Vagina (tissue), 2 donors: Measurements from ENCODE around the gene DNASE1L3. TPM values are rescaled to one million over a fixed set of nuclear protein-coding genes. Genes with fewer than 3 reads are reported as not detected.
"Not testable (repeated sequence)": the region's sequence is repeated elsewhere in the genome, so short reads cannot be mapped to it uniquely, and the experiment has no call there.

Experiments
- DNase-seq, 2 donors: peaks; one replicate each; pipeline ENCODE4 v3.0.0-alpha.2; 2017; ENCODE audit errors: extremely low spot score in 2 of 2
- H3K27ac ChIP-seq: fragments of 200-600 bp; sonication (generic); one replicate; pipeline ENCODE4 v1.5.1; 2019
- H3K27me3 ChIP-seq: fragments of 200-600 bp; sonication (generic); one replicate; pipeline ENCODE4 v1.5.1; 2019
- H3K36me3 ChIP-seq, 2 donors: fragments of 200-600 bp; sonication (generic); one replicate each; pipeline ENCODE4 v1.5.1; 2017 to 2019
- H3K4me1 ChIP-seq: fragments of 200-600 bp; sonication (generic); one replicate; pipeline ENCODE4 v1.5.1; 2019
- H3K4me3 ChIP-seq, 2 donors: fragments of 200-600 bp; sonication (generic); 1 replicate in 1 of 2; 2 replicates in 1 of 2; pipeline ENCODE4 v1.5.1; 2016 to 2019
- H3K9me3 ChIP-seq: fragments of 200-600 bp; sonication (generic); one replicate; pipeline ENCODE4 v1.5.1; 2019
- CTCF ChIP-seq, 3 experiments: fragments of 450-650 bp in 2 of 3; fragments of 200-600 bp in 1 of 3; sonication (generic) in 1 of 3; IDR thresholded peaks; one replicate each; pipeline ENCODE4 v1.5.1; 2017 to 2019; ENCODE audit warnings: antibody characterized with exemption in 3 of 3, mild to moderate bottlenecking in 2 of 3, moderate library complexity in 2 of 3
- POLR2A ChIP-seq, 2 donors: fragments of 450-650 bp; IDR thresholded peaks; one replicate each; pipeline ENCODE4 v1.6.1; 2017; ENCODE audit warnings: antibody characterized with exemption in 2 of 2, mild to moderate bottlenecking in 2 of 2, moderate library complexity in 2 of 2
- POLR2AphosphoS5 ChIP-seq, 2 donors: sonication (generic); formaldehyde crosslinking; IDR thresholded peaks; one replicate each; pipeline ENCODE4 v1.9.0; 2017; ENCODE audit warnings: antibody characterized with exemption in 2 of 2, mild to moderate bottlenecking in 2 of 2, low read depth in 1 of 2; ENCODE audit not compliant: insufficient read depth in 1 of 2
- intact Hi-C: fragments of 100-400 bp; cut with DNase I; formaldehyde crosslinking; loops from one replicate; pipeline ENCODE4 v1.15.1; 2023
- total RNA-seq: library from RNA; depleted of rRNA; stranded (reverse); fragments of >200 nt; gene quantifications from one replicate; pipeline ENCODE4 v1.2.3, GENCODE V29; 2016

The DNASE1L3 gene
- total RNA-seq, 1 donor from 2014 or later: 13.3 TPM

- DNase-seq: no peak
- Histone ChIP-seq H3K27ac (no peak overlapping the region), H3K4me1 (peaks cover 4% of the 10 kb centered on the region), H3K27me3 (no peaks in the 10 kb centered on the region), H3K36me3 (no peaks in the 10 kb centered on the region), H3K4me3 (no peak overlapping the region), H3K9me3 (no peaks in the 10 kb centered on the region)
- no peak for TF ChIP-seq CTCF (IDR thresholded peaks at IDR 0.05)
- TF ChIP-seq POLR2A (IDR thresholded peaks at IDR 0.05): no peak
- no peak for TF ChIP-seq POLR2AphosphoS5 (IDR thresholded peaks at IDR 0.05; ENCODE audit: insufficient read depth in 1 of 2, low read depth in 1 of 2)
- intact Hi-C loops: no loop called here
Measured at GRCh38 chr3:58231666-58232065, 20.9 kb upstream of the DNASE1L3 start.

GRCh38 chr3:58230876-58231552 is 20.2 kb upstream of the DNASE1L3 start:
- Histone ChIP-seq H3K27me3 (no peaks in the 10 kb centered on the region), H3K36me3 (no peaks in the 10 kb centered on the region), H3K9me3 (no peaks in the 10 kb centered on the region), H3K27ac (no peak overlapping the region), H3K4me3 (no peak overlapping the region), H3K4me1 (no peaks in the 10 kb centered on the region)
- no peak for TF ChIP-seq POLR2AphosphoS5 (IDR thresholded peaks at IDR 0.05; ENCODE audit: insufficient read depth in 1 of 2, low read depth in 1 of 2)
- TF ChIP-seq CTCF (IDR thresholded peaks at IDR 0.05): no peak
- no peak for TF ChIP-seq POLR2A (IDR thresholded peaks at IDR 0.05)
- intact Hi-C loops: no loop called here
- no peak for DNase-seq

GRCh38 chr3:58227933-58228332 is 17.2 kb upstream of the DNASE1L3 start:
- H3K4me1 ChIP-seq, intact Hi-C loops, H3K9me3 ChIP-seq, H3K27me3 ChIP-seq, H3K27ac ChIP-seq, H3K36me3 ChIP-seq, DNase-seq, H3K4me3 ChIP-seq: not testable (repeated sequence)

- Histone ChIP-seq H3K4me3 (no peak overlapping the region), H3K27me3 (no peaks in the 10 kb centered on the region), H3K4me1 (no peaks in the 10 kb centered on the region), H3K27ac (no peak overlapping the region), H3K36me3 (no peaks in the 10 kb centered on the region), H3K9me3 (no peaks in the 10 kb centered on the region)
- intact Hi-C loops: no loop called here
- TF ChIP-seq POLR2A (IDR thresholded peaks at IDR 0.05) (no peak), POLR2AphosphoS5 (IDR thresholded peaks at IDR 0.05; ENCODE audit: insufficient read depth in 1 of 2, low read depth in 1 of 2) (no peak), CTCF (IDR thresholded peaks at IDR 0.05) (no peak)
- no peak for DNase-seq
Measured at GRCh38 chr3:58223855-58224254, 13.1 kb upstream of the DNASE1L3 start.

- Histone ChIP-seq H3K27me3 (no peaks in the 10 kb centered on the region), H3K9me3 (no peaks in the 10 kb centered on the region), H3K27ac (no peak overlapping the region), H3K4me1 (peaks cover 6% of the 10 kb centered on the region), H3K36me3 (no peaks in the 10 kb centered on the region), H3K4me3 (no peak overlapping the region)
- TF ChIP-seq POLR2AphosphoS5 (IDR thresholded peaks at IDR 0.05; ENCODE audit: insufficient read depth in 1 of 2, low read depth in 1 of 2) (no peak), POLR2A (IDR thresholded peaks at IDR 0.05) (no peak), CTCF (IDR thresholded peaks at IDR 0.05) (no peak)
- no peak for DNase-seq
- intact Hi-C loops: no loop called here
Measured at GRCh38 chr3:58222161-58222724, 11.5 kb upstream of the DNASE1L3 start.
